SKM-1 treated with dmso at 0.1 percent for 144 hours (cell line): ENCODE data around the gene TFDP3.

Experiments
- DNase-seq: peaks from one replicate; lab custom pipeline; 2025; ENCODE audit not compliant: unreplicated experiment; lab: John Stamatoyannopoulos, UW

TFDP3 gene

DNA sequence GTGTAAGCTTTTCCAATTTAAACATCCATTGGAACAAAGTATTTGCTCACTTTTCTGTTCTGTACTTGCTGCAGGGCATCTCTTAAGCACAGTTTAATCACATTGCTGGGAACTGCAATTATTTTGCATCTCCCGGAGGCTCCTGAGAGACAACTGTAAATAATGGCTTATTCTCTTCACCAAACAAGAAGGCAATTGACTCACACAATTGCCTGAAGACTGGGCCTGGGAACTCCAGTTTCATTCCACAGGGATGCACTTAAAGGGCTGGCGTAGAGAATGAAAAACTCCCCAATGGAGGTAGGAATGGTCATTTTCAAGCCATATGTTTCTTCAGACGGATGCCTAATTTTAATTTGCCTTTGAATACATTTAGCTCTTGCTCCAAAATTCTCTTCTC, 29.5 kb downstream of the TFDP3 start:
- no peak for DNase-seq

DNA sequence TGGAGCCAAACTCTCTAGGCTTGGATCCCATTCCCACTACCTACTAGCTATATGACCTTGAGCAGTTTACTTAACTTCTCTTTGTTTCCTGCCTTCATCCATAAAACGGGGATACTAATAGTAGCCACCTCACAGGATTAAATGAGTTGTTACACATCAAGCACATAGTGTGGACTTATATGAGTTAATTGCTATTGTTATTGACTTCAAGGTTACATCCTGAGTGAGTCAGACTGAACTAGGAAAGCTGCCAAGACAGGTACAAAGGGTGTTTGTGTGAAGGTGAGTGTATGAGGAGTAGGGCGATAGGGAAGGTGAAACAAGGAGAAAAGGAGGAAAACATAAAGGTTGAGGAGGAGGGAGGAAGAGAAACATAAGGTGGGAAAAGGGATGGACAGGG, 32.2 kb downstream of the TFDP3 start:
- DNase-seq, result no peak

DNA sequence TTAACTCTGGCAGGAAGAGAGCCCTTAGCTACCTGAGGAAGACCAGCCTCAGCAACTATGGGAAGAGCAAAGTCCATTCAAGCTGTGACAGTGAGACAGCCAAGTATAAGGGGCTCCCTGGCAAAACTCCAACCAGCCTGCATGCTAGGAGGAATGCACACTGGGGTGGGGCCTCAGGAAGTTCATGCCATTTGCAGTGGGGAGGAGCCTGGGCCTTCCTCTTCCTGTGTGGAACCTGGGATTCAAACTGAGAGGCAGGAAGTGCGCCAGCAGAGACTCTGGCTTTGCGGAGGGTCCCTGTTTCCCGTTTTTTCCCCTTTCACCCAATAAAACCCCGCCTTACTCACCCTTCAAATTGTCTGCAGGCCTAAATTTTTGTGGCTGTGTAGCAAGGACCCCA, 33.0 kb downstream of the TFDP3 start:
- no peak for DNase-seq

DNA sequence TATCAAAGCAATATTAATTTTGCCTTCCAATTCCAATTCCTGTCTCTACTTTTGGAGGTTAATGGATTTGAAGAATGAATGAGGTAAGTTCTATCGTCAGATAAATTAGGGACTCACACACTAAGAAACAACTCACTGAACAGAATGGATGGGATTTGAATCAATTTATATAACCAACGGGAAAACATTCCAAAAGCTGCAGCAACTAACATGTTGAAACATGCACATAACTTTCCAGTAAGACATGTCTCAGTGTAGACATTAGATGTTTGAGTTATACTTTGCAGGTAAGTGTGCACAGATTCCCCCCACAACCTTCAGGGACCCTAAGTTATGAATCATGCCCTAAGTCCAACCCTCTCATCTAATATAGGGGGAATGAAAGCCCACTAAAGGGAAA, 34.3 kb downstream of the TFDP3 start:
- no peak for DNase-seq

DNA sequence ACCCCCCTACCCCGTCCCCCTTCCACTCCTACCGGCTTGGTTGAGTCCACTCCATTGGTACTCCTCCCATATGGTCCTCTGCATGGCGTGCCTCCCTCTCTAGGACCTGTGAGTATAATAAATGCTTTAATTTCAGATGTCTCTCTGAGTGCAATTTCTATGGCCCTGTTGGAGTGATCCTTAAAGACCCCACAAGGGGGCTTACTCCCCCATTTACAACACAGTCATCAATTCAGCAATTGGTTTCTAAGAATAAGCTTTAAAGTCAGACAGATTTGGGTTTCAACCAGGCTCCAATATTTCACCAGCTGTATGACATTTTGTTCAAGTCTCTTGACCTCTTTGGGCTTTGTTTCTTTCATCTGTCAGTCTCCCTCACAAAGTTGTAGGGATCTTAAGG, 38.7 kb downstream of the TFDP3 start:
- DNase-seq, result no peak

DNA sequence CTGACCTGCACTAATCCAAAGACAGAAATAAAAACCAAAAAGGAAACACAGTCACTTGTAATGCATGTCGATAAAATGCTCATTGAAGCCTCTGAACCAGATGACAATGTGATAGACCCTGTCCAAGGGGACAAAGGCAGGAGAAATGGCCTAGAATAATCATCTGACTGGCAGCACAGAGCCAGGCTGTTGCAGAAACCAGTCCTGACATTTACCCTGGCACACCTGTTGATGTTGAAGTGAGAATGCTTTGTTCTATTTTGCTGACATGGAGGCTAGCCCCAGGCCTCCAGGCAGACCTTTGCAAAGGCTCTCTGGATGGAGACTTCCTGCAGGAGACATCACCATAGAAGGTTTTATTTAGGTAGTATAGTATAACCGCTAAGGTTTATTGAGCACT, 41.0 kb downstream of the TFDP3 start:
- no peak for DNase-seq

DNA sequence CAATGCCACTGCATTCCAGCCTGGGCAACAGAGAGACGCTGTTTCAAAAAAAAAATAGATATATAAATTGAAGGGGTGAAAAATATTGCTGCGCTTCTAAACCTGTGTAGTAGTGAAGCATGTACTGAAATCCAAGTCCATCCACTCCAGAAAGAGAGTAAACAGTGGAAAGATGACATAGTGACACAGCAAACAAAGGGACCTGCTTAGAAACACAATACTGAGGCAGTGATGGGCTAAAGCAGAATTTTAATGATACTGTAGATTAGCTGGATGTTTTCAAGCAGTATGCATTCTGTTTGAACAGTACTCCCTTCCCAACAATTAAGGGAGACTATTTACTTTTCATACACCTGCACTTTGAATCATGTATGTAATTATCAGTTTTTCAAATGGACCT, 42.5 kb downstream of the TFDP3 start:
- no peak for DNase-seq

DNA sequence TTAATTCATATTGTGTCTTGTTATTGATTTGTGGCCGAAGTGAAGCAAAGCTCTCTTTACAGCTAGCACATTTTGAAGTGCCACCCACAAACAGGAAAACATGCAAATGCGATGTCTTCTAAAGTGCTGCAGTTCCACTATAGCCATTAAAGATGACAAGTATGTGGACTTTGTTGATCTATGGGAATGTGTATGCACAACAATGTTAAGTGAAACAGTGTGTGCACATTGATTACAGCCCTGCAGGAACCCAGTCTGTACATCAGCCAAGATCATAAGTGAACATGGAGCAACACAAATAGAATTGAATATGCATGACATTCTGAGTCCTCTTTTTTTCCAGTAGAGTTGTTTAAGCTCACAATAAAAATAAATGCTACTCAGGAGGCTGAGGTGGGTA, 43.0 kb downstream of the TFDP3 start:
- no peak for DNase-seq

DNA sequence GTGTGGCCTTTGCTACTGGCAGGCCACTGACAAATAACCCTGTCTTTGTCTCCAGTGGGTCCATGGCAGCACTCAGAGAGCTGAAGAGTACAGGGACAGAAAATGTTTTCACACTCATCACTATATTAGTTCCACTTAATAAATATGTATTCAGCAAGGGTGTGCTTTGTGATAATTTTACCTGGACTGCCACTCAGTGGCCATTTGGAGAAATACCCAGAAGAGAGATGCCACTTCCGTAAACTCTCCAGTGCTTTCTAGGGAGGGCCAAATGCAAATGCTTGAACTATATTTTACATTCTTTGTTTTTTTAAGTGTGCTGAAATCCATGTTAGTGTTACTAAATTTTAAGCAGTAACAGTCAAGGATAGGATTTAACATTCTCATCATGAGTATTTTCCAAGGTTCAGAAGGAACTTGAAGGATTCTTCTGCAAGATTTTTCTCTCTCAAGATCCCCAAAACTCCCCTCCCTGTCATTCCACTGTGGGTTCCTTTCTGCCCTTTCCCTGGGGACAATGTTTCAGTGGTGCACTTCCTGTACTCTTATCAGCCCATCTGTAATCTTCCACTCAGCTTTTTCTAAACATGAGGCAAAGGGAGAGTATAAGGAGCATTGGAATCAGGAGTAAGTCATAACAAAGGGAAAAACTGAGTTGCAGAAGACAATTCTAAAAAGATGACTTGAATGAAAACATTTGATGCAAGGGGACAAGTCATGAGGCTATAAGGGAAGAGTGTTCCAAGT, 46.0 kb downstream of the TFDP3 start:
- DNase-seq, result peak; percentile 9
